GM18520 (cell line): ENCODE results near the gene KRT32.

Source experiments
- ATAC-seq: cut with Tn5 transposase; IDR thresholded peaks from one replicate; pipeline ENCODE4 v1.9.1; 2021; ENCODE audit not compliant: unreplicated experiment

Gene KRT32

GRCh38 chr17:41464682-41465081 lies 2.5 kb downstream of the KRT32 start:
- ATAC-seq = no peak

DNA sequence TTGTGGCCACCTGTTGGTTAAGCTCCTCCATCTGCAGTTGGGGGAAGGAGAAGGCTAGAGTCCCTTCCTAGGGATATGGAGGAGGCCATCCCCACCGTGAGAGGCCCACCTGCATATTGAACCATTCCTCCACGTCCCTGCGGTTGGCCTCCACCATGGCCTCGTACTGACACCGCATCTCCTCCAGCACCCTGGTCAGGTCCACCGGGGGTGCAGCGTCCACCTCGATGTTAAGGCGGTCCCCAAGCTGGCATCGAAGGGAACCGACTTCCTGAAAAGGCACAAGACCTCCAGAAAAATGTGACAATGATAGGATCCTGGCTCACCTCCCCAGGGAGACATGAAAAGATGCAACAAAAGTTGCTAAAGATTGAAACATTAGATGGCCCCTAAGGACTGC lies 3.0 kb downstream of the KRT32 start:
- ATAC-seq = no peak

GRCh38 chr17:41463746-41464145 lies 3.4 kb downstream of the KRT32 start:
- no peak for ATAC-seq

GRCh38 chr17:41462705-41463104 lies 4.5 kb downstream of the KRT32 start:
- ATAC-seq = no peak

DNA sequence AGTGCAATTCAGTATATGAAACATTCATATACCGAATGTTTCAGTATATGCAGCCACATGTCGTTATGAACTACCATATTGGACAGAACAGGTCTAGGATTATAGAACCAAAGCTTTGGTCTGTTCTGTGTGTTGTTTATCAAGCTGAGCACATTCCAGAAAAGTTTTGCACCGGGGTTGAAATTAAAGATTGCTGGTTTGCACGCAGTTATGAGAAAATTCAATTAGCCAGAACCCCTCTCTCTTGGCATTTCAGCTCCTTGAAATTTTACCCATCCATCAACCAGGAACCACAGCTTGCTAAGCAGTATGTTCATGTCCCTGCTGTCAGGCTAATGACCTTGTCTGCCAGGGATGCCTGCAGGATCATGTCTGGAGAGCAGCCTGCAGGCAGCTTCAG lies 9.5 kb downstream of the KRT32 start:
- ATAC-seq = no peak

- no peak for ATAC-seq
Observed at GRCh38 chr17:41456204-41456603, 11.0 kb downstream of the KRT32 start.

DNA sequence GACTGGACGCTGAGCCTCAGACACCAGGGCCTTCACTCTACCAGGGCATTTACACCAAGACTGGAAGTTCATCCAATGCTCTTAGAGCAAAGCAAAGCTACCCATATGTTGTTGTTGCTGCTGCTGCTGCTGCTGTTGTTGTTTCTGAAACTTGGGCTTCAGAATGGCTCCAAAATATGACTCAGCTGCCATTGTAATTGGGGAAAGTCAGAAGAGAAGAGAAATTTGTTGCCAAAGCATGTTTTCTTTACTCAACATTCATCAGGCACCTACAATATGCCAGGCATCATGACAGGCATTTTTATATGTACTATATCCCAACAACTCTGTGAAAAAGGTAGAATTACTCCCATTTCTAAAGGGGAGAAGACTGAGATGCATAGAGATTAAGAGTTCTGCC lies 11.9 kb downstream of the KRT32 start:
- ATAC-seq = no peak

DNA sequence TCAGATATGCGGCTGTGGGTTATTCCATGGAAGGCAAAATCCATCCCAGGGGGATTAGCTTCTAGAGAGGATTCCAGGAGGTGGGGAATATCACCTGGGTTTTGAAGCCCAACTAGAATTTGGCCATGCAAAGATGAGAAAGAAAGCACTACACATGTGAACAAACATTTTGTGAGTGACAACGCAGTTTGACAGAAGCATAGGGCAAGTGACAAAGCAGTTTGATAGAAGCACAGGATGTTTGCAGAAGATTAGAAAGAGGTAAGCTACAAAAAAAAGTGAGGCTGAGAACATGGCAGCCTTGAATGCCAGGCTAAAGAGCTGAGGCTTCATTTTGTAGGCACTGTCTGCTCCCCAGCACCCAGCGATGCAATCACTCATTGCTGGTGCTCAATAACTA lies 14.1 kb downstream of the KRT32 start:
- no peak for ATAC-seq

GRCh38 chr17:41452281-41452680 lies 14.9 kb downstream of the KRT32 start:
- no peak for ATAC-seq

DNA sequence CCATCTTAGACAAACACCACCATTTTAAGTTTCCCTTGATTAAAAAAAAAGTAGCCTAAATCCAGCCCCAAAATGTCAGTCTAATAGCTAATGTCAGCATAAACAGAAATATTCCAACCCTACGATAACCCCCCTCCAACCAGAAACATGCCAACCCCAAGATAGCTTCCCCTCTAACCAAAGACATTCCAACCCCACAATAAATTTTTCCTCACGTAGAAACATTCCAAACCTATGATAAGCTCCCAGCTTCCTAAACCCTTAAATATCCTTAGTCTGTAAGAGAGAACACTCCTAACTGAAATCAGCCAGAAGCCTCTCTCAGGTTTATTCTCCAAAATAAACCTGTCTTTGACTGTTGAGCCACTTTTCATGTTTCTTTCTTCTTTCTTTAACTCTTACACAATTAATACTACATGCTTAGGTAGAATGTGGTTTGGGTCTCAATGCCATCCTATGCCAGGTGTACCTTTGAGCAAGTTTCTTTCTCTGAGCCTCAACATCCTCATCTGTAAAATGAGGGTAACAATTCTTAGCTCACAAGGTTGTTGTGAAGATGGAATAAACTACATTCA lies 15.9 kb downstream of the KRT32 start:
- ATAC-seq = no peak

- ATAC-seq = no peak
Observed at GRCh38 chr17:41449008-41449407, 18.2 kb downstream of the KRT32 start.

GRCh38 chr17:41448506-41448905 lies 18.7 kb downstream of the KRT32 start:
- ATAC-seq = no peak

DNA sequence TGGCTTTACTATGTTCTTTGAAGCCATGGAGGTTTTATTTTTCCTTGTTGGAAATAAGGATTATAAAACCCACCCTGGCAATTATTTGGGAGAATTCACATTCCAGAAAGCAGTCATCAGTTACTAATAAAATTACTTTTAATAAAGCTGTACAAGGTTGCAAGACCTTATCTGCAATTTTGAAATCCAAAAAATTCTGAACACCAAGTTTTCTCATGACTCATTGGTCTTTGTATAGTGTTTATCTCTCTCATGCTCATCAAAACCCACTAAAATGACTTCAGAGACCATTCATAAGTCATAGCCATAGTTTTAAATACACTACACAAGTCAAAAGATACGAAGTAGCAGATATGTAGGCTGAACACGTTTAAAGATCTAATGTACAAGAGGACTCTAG lies 20.4 kb downstream of the KRT32 start:
- ATAC-seq = no peak

GRCh38 chr17:41444640-41445039 lies 22.5 kb downstream of the KRT32 start:
- ATAC-seq = no peak

- no peak for ATAC-seq
Observed at GRCh38 chr17:41444186-41444585, 23.0 kb downstream of the KRT32 start.

DNA sequence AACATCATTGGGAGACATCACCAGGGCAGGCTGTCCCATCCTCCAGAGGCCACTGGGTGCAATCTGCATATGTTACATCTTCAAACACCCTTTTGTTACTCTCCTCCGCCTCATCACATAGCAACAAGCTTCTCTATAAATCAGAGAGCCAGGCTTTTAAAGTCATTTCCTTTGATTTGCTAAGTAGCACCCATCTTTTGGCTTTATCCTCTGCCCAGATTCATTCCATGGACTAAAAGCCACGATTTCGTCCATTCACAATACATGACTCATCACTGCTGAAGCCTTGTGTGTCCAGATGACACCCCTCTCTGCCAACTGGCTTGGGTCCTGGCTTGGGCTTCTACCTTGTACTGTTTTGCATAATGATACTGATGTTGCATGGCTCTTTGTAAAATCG lies 24.4 kb downstream of the KRT32 start:
- ATAC-seq = no peak

- no peak for ATAC-seq
Observed at GRCh38 chr17:41440531-41441033, 26.6 kb downstream of the KRT32 start, which contains the start of gene KRT38. TSS of gene KRT38 (minus strand) at chr17:41440983. CDS start at chr17:41440921, 62 bp downstream.

- ATAC-seq = no peak
Observed at GRCh38 chr17:41439375-41439774, 27.8 kb downstream of the KRT32 start.

DNA sequence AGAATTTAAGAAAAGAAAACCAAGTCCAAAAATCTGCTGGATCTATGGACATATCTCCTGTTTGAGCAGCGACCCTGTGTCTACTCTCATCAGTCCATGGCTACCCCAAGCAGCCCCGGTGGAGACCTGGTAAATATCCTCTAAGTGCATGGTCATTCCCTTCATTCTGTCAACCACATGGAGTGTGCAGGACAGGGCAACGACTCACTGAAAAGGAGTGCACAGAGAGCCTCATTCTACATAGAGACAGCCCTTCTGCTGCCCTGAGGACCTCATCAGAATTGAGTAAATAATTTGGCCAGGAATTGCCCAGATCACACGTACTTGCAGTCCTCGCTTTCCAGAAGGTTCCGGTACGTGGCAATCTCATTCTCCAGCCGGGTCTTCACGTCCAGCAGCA lies 29.4 kb downstream of the KRT32 start:
- no peak for ATAC-seq

DNA sequence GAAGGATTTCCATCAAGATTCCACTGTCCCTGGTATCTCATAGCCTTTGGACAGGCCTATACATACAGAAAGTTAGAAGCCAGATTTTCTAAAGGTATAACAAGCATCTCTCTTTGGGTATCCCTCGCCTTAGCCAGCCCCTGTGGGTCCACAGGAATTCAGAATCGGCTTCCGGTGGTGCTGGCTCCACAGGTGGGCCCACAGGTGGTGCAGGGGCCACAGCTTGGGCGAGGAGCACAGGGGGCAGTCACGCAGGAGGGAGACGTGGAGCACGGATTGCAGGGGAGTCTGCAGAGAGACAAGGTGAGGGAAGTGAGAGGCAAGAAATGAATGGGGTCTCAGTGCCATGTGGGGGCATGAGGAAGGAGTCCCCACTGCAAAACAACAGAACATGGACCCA lies 29.9 kb downstream of the KRT32 start:
- ATAC-seq = no peak

DNA sequence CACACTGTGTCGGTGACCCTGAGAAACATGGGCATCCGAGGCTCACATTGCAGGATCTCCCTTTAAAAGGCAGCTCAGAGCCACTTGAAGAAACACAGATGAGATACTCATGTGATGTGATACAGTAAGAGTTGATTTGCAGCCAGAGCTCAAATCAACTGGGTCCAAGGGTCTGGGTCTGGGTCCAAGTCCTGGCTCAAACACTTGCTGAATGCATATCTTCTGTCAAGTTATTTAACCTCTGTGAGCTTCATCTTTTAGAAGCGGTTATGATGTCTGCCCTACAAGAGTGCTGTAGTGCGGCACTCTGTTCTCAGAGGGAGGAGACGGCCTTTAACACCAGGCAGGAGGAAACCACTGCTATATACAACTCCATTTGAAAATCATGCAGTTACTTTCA lies 32.8 kb downstream of the KRT32 start:
- ATAC-seq = no peak

GRCh38 chr17:41434005-41434404 lies 33.2 kb downstream of the KRT32 start:
- no peak for ATAC-seq

- ATAC-seq = no peak
Observed at GRCh38 chr17:41433586-41433985, 33.6 kb downstream of the KRT32 start.
